Breast epithelium (tissue), 4 donors: ENCODE data around the gene KRTAP4-16. TPM values are rescaled to one million over a fixed set of nuclear protein-coding genes. Genes with fewer than 3 reads are reported as not detected.
"Not testable (repeated sequence)": the region's sequence is repeated elsewhere in the genome, so short reads cannot be mapped to it uniquely, and the experiment has no call there.

Experiments used
- DNase-seq, 2 donors: peaks; one replicate each; pipeline ENCODE4 v3.0.0-alpha.2; 2019; ENCODE audit warnings: low spot score in 2 of 2
- H3K27ac ChIP-seq, 2 donors: fragments of 200-600 bp; sonication (generic) in 1 of 2; one replicate each; pipeline ENCODE4 v1.5.1; 2016 to 2019; ENCODE audit warnings: mild to moderate bottlenecking in 1 of 2
- H3K27me3 ChIP-seq, 2 donors: fragments of 200-600 bp; sonication (generic) in 1 of 2; one replicate each; pipeline versions ENCODE4 v1.5.1 to v1.6.0; 2017 to 2019; ENCODE audit warnings: control low read depth in 1 of 2, mild to moderate bottlenecking in 1 of 2
- H3K36me3 ChIP-seq: fragments of 200-600 bp; one replicate; pipeline ENCODE4 v1.5.1; 2019
- H3K4me1 ChIP-seq, 2 donors: fragments of 200-600 bp; sonication (generic); one replicate each; pipeline ENCODE4 v1.5.1; 2016 to 2019; ENCODE audit warnings: control low read depth in 1 of 2
- H3K4me3 ChIP-seq, 3 donors: fragments of 200-600 bp; sonication (generic); 1 replicate in 2 of 3; 2 replicates in 1 of 3; pipeline ENCODE4 v1.5.1; 2016 to 2019; ENCODE audit warnings: mild to moderate bottlenecking in 3 of 3, moderate library complexity in 2 of 3
- H3K9me3 ChIP-seq, 2 donors: fragments of 200-600 bp; sonication (generic) in 1 of 2; one replicate each; pipeline ENCODE4 v1.5.1; 2016 to 2019; ENCODE audit warnings: control low read depth in 1 of 2
- CTCF ChIP-seq, 3 donors: fragments of 450-650 bp; IDR thresholded peaks; one replicate each; pipeline ENCODE4 v1.5.1; 2016 to 2017; ENCODE audit warnings: antibody characterized with exemption in 3 of 3, mild to moderate bottlenecking in 3 of 3, moderate library complexity in 3 of 3
- POLR2A ChIP-seq: fragments of 450-650 bp; IDR thresholded peaks from one replicate; pipeline ENCODE4 v1.6.1; 2016; ENCODE audit warnings: antibody characterized with exemption, mild to moderate bottlenecking, moderate library complexity
- POLR2AphosphoS5 ChIP-seq, 3 donors: sonication (generic); formaldehyde crosslinking; IDR thresholded peaks; one replicate each; pipeline ENCODE4 v1.6.1; 2017; ENCODE audit warnings: antibody characterized with exemption in 3 of 3
- intact Hi-C: fragments of 100-400 bp; cut with DNase I; formaldehyde crosslinking; loops from one replicate; pipeline ENCODE4 v1.15.1; 2023; ENCODE audit warnings: low total_unique reads
- total RNA-seq, 3 donors: library from RNA; depleted of rRNA; stranded (reverse); fragments of >200 nt; gene quantifications; one replicate each; pipeline ENCODE4 v1.1.0, GENCODE V29; 2016

KRTAP4-16 gene
- total RNA-seq, 3 donors from 2014 or later, result not detected

GRCh38 chr17:41073676-41074075 lies 28.3 kb downstream of the KRTAP4-16 start:
- no peak for DNase-seq
- Histone ChIP-seq H3K36me3 (no peaks in the 10 kb centered on the region), H3K27ac (no peak overlapping the region), H3K27me3 (no peaks in the 10 kb centered on the region), H3K4me1 (no peaks in the 10 kb centered on the region), H3K9me3 (no peaks in the 10 kb centered on the region), H3K4me3 (no peak overlapping the region)
- no peak for TF ChIP-seq POLR2A
- no peak for TF ChIP-seq CTCF (IDR thresholded peaks at IDR 0.05)
- no peak for TF ChIP-seq POLR2AphosphoS5 (IDR thresholded peaks at IDR 0.05)
- intact Hi-C loops, result no loop called here

- Histone ChIP-seq H3K27ac (no peak overlapping the region), H3K4me3 (no peak overlapping the region), H3K9me3 (no peaks in the 10 kb centered on the region), H3K36me3 (no peaks in the 10 kb centered on the region), H3K4me1 (no peaks in the 10 kb centered on the region), H3K27me3 (no peaks in the 10 kb centered on the region)
- no peak for DNase-seq
- intact Hi-C loops, result no loop called here
- no peak for TF ChIP-seq POLR2A
- no peak for TF ChIP-seq POLR2AphosphoS5 (IDR thresholded peaks at IDR 0.05)
- TF ChIP-seq CTCF (IDR thresholded peaks at IDR 0.05), result no peak
These were observed 30.2 kb downstream of the KRTAP4-16 start for GRCh38 chr17:41071606-41072360.

DNA sequence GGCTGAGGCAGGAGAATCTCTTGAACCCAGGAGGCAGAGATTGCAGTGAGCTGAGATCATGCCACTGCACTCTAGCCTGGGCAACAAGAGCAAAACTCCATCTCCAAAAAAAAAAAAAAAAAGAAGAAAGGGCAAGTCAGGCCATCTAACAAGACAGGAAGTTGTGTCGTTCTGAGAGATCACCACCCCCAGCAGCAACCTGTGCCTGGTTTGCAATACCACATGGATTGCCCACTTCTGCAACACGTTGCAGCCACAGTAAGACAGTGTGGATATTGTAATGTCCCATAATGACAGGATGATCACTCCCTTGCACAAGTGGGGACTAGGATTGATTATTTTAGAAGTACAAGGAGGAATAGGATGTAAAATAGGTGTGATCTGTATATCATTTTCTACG lies 33.0 kb downstream of the KRTAP4-16 start:
- no peaks in the 10 kb centered on the region for H3K9me3 ChIP-seq
- H3K4me3 ChIP-seq, result no peak overlapping the region
- no peak overlapping the region for H3K27ac ChIP-seq
- no peaks in the 10 kb centered on the region for H3K36me3 ChIP-seq
- no peaks in the 10 kb centered on the region for H3K27me3 ChIP-seq
- no peak for TF ChIP-seq POLR2AphosphoS5 (IDR thresholded peaks at IDR 0.05)
- TF ChIP-seq CTCF (IDR thresholded peaks at IDR 0.05), result no peak
- no peak for TF ChIP-seq POLR2A
- no peaks in the 10 kb centered on the region for H3K4me1 ChIP-seq
- intact Hi-C loops, result no loop called here
- no peak for DNase-seq

- H3K36me3 ChIP-seq, result no peaks in the 10 kb centered on the region
- H3K4me3 ChIP-seq, result no peak overlapping the region
- intact Hi-C loops, result no loop called here
- H3K4me1 ChIP-seq, result no peaks in the 10 kb centered on the region
- no peak overlapping the region for H3K27ac ChIP-seq
- TF ChIP-seq POLR2A (no peak), CTCF (IDR thresholded peaks at IDR 0.05) (no peak), POLR2AphosphoS5 (IDR thresholded peaks at IDR 0.05) (no peak)
- DNase-seq, result no peak
- no peaks in the 10 kb centered on the region for H3K27me3 ChIP-seq
- H3K9me3 ChIP-seq, result no peaks in the 10 kb centered on the region
These were observed 34.7 kb downstream of the KRTAP4-16 start for GRCh38 chr17:41067281-41067680.

GRCh38 chr17:41065829-41066624 lies 36.0 kb downstream of the KRTAP4-16 start, which contains the start of gene KRTAP2-4:
KRTAP2-4 (minus strand) TSS chr17:41065879; CDS start chr17:41065845, 34 bp downstream.
- TF ChIP-seq POLR2A (no peak), POLR2AphosphoS5 (IDR thresholded peaks at IDR 0.05) (no peak), CTCF (IDR thresholded peaks at IDR 0.05) (no peak)
- intact Hi-C loops, result no loop called here

DNA sequence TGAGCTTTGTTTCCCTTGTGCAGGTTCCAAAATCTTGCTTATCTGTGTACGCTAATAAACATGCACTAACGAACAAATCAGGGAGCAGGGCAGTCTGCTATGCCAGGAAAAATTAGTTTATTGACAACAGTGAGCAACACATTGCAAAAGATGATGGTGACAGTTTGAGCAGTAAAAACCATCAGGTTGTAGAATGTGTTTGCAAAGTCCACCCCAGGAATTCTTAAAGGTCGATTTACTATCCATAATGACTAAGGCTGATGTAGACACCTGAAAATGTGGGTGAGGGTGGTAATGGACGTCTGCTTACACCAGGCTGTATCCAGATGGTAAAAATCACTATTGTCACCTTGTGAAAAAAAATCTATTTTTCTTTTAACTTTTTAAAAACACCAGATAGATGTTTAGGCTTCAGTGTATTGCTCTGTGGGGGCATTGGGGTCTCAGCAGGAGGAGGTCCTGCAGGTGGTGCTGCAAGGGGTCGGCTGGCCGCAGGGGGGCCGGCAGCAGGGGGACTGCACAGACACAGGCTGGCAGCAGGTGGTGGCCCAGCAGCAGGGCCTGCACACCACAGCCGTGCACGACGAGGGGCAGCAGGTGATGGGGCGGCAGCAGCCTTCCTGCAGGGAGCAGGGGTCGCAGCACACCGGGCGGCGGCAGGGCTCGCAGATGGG lies 36.9 kb downstream of the KRTAP4-16 start:
- H3K4me1 ChIP-seq, H3K36me3 ChIP-seq, intact Hi-C loops, H3K9me3 ChIP-seq, DNase-seq, H3K27me3 ChIP-seq, H3K4me3 ChIP-seq, H3K27ac ChIP-seq: not testable (repeated sequence)

More at GRCh38 chr17:41065829-41066624, 36.0 kb downstream of the KRTAP4-16 start, which contains the start of gene KRTAP2-4:
- no peaks in the 10 kb centered on the region for H3K4me1 ChIP-seq
- no peaks in the 10 kb centered on the region for H3K27me3 ChIP-seq
- DNase-seq, result no peak
- no peak within 1 kb of the TSS for H3K4me3 ChIP-seq
- no peaks in the 10 kb centered on the region for H3K36me3 ChIP-seq
- no peak within 1 kb of the TSS for H3K27ac ChIP-seq
- no peaks in the 10 kb centered on the region for H3K9me3 ChIP-seq
